Activated B cell treated with CpG ODN at 0.5 μM for 24 hours (primary cell): ENCODE results near the gene MAPK8. TPM values are rescaled to one million over a fixed set of nuclear protein-coding genes. Genes with fewer than 3 reads are reported as not detected.

Source experiments
- ATAC-seq: fragments of 200-7000 bp; cut with Tn5 transposase; one replicate; pipeline ENCODE4 v1.10.0; 2021; ENCODE audit warnings: low read depth, mild to moderate bottlenecking, moderate library complexity
- CTCF ChIA-PET: fragments of 350-600 bp; sonication (Branson Sonifier 250); formaldehyde crosslinking; loops from one replicate; lab custom pipeline; 2021; ENCODE audit warnings: antibody characterized with exemption; lab: Charles Lee
- POLR2A ChIA-PET: fragments of 350-600 bp; sonication (Branson Sonifier 250); formaldehyde crosslinking; loops from one replicate; lab custom pipeline; 2021; ENCODE audit warnings: antibody characterized with exemption; lab: Charles Lee
- DNase-seq: peaks from one replicate; pipeline ENCODE4 v3.0.0; 2022
- H3K27ac Mint-ChIP-seq: one replicate; pipeline ENCODE4 v1.8.0; 2020; ENCODE audit warnings: mixed read lengths
- H3K27me3 Mint-ChIP-seq: one replicate; pipeline ENCODE4 v1.8.0; 2021; ENCODE audit warnings: mixed read lengths
- H3K36me3 Mint-ChIP-seq: one replicate; pipeline ENCODE4 v1.8.0; 2021; ENCODE audit warnings: low read depth, mixed read lengths
- H3K4me1 Mint-ChIP-seq: one replicate; pipeline ENCODE4 v1.8.0; 2021; ENCODE audit warnings: mixed read lengths
- H3K4me3 Mint-ChIP-seq: one replicate; pipeline ENCODE4 v1.8.0; 2020; ENCODE audit warnings: mild to moderate bottlenecking, mixed read lengths
- H3K9me3 Mint-ChIP-seq: one replicate; pipeline ENCODE4 v1.8.0; 2020; ENCODE audit warnings: mixed read lengths
- intact Hi-C: fragments of 100-400 bp; cut with micrococcal nuclease; formaldehyde crosslinking; loops from one replicate; pipeline ENCODE4 v1.15.1; 2024
- total RNA-seq: library from RNA; stranded (reverse); gene quantifications from 2 replicates; pipeline ENCODE4 v1.2.3, GENCODE V29; 2022
- TF ChIP-seq, protein P1 (sequence below): fragments of 200-600 bp; IDR thresholded peaks from one replicate; pipeline ENCODE4 v1.8.0; 2022; ENCODE audit warnings: antibody characterized with exemption, mild to moderate bottlenecking

Gene MAPK8
- total RNA-seq, 1 donor from 2014 or later, result 25.8 TPM

DNA sequence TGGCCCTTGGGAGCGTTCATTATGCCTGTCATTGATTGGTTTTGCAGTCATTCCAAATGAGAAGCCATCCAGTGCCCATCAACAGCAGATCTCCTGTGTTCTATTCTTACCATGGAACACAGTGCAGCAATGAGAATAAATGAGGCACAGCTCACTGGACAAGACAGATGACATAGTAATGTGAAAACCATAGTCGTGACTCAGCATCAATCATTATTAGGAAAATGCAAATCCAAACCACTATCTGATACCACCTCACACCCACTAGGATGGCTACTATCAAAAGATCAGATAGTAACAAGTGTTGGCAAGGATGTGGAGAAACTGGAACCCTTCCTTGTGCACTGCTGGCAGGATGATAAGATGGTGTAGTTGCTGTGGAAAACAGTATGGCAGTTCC is 153.7 kb downstream of the MAPK8 start:
- H3K27ac Mint-ChIP-seq, result no peak overlapping the region
- TF ChIP-seq, protein P1, sequence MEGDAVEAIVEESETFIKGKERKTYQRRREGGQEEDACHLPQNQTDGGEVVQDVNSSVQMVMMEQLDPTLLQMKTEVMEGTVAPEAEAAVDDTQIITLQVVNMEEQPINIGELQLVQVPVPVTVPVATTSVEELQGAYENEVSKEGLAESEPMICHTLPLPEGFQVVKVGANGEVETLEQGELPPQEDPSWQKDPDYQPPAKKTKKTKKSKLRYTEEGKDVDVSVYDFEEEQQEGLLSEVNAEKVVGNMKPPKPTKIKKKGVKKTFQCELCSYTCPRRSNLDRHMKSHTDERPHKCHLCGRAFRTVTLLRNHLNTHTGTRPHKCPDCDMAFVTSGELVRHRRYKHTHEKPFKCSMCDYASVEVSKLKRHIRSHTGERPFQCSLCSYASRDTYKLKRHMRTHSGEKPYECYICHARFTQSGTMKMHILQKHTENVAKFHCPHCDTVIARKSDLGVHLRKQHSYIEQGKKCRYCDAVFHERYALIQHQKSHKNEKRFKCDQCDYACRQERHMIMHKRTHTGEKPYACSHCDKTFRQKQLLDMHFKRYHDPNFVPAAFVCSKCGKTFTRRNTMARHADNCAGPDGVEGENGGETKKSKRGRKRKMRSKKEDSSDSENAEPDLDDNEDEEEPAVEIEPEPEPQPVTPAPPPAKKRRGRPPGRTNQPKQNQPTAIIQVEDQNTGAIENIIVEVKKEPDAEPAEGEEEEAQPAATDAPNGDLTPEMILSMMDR, result no peak
- peaks cover 10% of the 10 kb centered on the region for H3K4me1 Mint-ChIP-seq
- no peak overlapping the region for H3K4me3 Mint-ChIP-seq
- intact Hi-C loops, result no loop called here
- CTCF ChIA-PET, result no interaction called here
- no peaks in the 10 kb centered on the region for H3K9me3 Mint-ChIP-seq
- no peak for ATAC-seq
- POLR2A ChIA-PET, result no interaction called here
- peaks cover 3% of the 10 kb centered on the region for H3K27me3 Mint-ChIP-seq
- no peaks in the 10 kb centered on the region for H3K36me3 Mint-ChIP-seq
- no peak for DNase-seq

DNA sequence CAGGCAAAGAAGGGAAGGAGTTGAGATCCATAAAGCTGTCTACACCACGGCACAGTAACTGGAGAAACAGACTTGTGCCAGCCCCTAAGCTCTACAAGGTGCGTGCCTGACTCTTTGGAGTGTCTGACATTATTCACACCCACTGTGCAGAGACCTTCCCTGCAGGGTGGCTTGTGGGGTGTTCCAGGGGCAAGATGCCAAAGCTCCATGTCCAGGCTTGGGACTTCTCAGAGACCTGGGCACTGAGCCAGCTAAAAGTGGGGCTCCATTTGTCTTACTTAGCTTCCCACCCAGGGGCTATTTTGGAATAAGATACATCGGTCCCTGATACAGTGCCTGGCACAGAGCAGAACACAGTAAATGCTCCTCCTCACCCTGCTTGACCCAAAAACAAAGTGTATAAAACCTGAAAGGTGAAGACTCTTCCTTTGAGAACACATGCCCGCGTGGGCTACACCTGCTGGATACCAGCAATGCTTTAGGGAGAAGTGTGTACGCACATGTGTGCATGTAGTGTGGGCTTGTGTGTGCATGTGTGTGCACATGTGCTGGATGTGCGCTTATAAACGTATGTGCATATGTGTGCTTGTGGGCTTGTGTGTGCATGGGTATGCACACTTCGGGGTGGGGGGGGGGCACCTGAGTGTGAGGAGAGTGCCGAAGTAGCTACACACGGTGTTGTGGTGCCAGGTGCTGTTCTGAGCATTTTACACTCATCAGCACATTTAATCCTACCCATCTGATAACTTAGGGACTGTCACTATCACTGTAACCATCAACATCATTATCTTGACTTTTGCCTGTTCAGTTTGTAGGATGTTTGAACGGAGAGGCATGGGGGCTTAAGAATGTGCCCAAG is 155.4 kb downstream of the MAPK8 start:
- TF ChIP-seq, protein P1, result no peak
- Mint-ChIP-seq H3K27ac (no peak overlapping the region), H3K4me3 (no peak overlapping the region), H3K27me3 (peaks cover 3% of the 10 kb centered on the region), H3K9me3 (no peaks in the 10 kb centered on the region), H3K4me1 (peaks cover 4% of the 10 kb centered on the region), H3K36me3 (no peaks in the 10 kb centered on the region)
- ChIA-PET POLR2A (no interaction called here), CTCF (no interaction called here)
- peak; percentile 6 for DNase-seq
- intact Hi-C loops, result no loop called here
- no peak for ATAC-seq

DNA sequence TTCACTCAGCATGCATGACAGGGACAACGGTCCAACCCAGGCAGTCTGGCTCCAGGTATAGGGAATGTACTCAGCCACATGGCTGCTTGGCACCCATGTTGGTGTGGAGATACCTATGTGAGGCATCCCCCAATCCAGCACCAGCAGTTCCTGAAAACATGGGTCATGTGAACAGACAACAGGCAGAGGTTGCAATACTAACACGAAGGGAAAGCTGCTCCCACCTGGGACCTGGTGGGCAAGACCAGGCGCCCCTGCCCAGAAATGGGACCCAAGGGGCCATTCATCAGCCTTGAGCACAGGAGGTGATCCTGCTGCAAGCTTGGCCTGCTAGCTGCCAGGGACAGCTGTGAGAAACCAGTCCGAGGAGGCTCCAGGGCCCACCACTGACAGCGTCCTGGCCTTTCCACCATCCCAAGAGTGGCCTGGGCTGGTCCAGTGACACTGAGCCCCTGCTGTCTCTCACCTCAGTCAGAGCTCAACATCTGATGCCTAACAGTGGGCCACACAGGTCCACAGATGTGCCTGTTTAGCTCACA is 156.1 kb downstream of the MAPK8 start:
- H3K27ac Mint-ChIP-seq, result no peak overlapping the region
- no peak overlapping the region for H3K4me3 Mint-ChIP-seq
- TF ChIP-seq, protein P1, result no peak
- H3K36me3 Mint-ChIP-seq, result no peaks in the 10 kb centered on the region
- intact Hi-C loops, result no loop called here
- peaks cover 3% of the 10 kb centered on the region for H3K27me3 Mint-ChIP-seq
- ChIA-PET CTCF (no interaction called here), POLR2A (no interaction called here)
- no peaks in the 10 kb centered on the region for H3K9me3 Mint-ChIP-seq
- ATAC-seq (no peak), DNase-seq (peak; percentile 7)
- no peaks in the 10 kb centered on the region for H3K4me1 Mint-ChIP-seq

DNA sequence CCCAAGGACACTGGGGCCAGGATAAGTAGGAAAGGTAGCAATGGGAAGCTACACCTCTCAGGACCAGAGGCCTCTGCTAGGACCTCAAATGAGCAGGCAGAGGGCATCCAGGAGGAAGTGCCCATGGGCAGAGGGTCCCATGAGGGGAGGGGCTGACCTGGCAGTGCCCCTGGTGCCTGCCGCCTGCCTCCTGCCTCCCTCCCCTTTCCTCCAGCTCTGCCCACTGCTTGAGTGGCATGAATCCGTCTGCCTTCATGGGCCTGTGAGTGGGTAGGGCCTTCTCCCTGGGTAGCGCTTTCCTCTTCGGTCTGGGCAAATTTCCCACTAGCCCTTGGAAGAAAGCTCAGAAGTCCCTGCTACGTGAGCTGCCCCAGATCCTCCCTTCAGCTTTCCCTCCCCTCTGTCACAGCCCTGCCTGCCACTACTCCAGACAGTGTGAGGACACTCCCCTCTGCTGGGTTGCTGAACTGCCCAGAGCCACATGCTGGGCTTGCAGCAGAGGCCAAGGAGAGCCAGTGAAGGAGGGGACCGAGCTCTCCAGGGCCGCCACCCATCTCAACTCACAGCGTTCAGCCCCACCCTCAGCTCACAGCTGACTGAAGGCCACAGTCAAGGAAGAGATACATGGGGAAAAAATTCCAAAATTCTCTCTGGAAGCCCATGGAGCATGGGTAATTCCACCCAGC is 157.0 kb downstream of the MAPK8 start:
- Mint-ChIP-seq H3K4me1 (no peaks in the 10 kb centered on the region), H3K9me3 (no peaks in the 10 kb centered on the region), H3K4me3 (no peak overlapping the region), H3K27ac (no peak overlapping the region), H3K36me3 (no peaks in the 10 kb centered on the region), H3K27me3 (peaks cover 3% of the 10 kb centered on the region)
- intact Hi-C loops, result no loop called here
- CTCF ChIA-PET, result no interaction called here
- ATAC-seq, result no peak
- POLR2A ChIA-PET, result no interaction called here
- TF ChIP-seq, protein P1, result no peak
- DNase-seq, result peak; percentile 10
